Measurements from ENCODE around the gene GRK5. TPM values are rescaled to one million over a fixed set of nuclear protein-coding genes. Genes with fewer than 3 reads are reported as not detected.
A peak's percentile ranks its signal among the peaks of the same experiment; 100 is the strongest.
"Not testable (repeated sequence)": the region's sequence is repeated elsewhere in the genome, so short reads cannot be mapped to it uniquely, and the experiment has no call there.

GRK5 gene
- total RNA-seq, 4 donors from 2014 or later: 43.5 to 61.7 (median 48.9) TPM

DNA sequence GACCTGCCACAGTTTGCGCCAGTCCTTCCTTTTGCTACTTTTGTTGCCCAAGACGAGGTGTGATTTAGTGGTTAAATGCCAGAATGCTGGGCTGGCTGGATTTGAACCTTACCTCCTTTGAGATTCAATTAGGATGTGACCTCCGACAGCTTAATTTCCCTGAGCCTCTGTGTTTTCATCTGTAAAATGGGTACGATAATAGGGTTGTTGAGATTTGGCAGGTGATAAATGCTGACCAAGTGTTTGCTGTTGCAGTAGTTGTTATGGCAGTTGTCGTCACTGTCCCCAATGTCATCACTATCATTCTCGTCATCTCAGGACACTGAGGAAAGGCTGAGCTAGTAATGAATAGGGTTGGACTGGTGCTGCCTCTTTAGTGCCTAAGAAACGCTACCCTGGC is 61.1 kb downstream of the GRK5 start:
- Histone ChIP-seq H3K36me3 (peaks cover 0 to 5% (median 0%) of the 10 kb centered on the region in 3 donors), H3K4me1 (peaks cover 0 to 70% (median 30%) of the 10 kb centered on the region in 4 donors), H3K4me3 (no peak overlapping the region), H3K27ac (peak overlapping the region in 3 of 4 donors; percentile 53 to 67 (median 56)), H3K27me3 (no peaks in the 10 kb centered on the region), H3K9me3 (no peaks in the 10 kb centered on the region)
- DNase-seq (ENCODE audit: low spot score in 2 of 2): no peak
- 92 to 97% methylated on average over 7 of the region's 7 CpGs for WGBS, 2 donors
- no peak for TF ChIP-seq POLR2A (IDR thresholded peaks at IDR 0.05)
- TF ChIP-seq, protein P1, sequence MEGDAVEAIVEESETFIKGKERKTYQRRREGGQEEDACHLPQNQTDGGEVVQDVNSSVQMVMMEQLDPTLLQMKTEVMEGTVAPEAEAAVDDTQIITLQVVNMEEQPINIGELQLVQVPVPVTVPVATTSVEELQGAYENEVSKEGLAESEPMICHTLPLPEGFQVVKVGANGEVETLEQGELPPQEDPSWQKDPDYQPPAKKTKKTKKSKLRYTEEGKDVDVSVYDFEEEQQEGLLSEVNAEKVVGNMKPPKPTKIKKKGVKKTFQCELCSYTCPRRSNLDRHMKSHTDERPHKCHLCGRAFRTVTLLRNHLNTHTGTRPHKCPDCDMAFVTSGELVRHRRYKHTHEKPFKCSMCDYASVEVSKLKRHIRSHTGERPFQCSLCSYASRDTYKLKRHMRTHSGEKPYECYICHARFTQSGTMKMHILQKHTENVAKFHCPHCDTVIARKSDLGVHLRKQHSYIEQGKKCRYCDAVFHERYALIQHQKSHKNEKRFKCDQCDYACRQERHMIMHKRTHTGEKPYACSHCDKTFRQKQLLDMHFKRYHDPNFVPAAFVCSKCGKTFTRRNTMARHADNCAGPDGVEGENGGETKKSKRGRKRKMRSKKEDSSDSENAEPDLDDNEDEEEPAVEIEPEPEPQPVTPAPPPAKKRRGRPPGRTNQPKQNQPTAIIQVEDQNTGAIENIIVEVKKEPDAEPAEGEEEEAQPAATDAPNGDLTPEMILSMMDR (IDR thresholded peaks at IDR 0.05): no peak
- TF ChIP-seq EP300 (IDR thresholded peaks at IDR 0.05): no peak

DNA sequence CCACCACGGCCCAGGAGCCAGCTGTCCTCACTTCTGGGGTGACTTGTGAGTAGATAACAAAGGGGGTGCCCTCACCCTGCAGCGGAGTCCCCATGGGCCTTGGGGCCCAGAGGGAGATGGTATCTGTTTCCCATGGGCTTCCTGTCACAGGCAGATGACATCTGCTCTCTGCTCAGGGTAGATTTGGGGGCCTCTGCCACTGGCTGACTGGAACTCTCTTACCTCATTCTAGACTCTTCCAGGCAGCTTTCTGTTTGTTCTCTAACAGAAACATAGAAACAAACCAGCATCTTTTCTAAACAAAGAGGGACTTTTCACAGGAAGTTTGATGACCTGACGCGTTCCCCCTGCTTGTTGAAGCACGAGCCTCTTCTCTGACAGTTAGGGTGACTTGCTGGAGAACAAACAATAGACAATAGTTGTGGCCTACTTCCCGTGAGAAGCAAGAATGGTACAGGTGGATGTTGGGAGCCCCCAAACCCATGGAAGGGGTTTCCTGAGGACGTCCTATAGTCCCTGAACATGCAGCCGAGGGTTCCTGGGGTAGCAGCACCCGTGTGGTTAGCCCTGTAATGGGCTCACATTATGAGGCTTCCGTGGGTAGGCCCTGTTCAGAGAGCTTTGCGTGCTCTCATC is 61.6 kb downstream of the GRK5 start:
- Histone ChIP-seq H3K27ac (peak overlapping the region in 3 of 4 donors; percentile 53 to 67 (median 56)), H3K9me3 (no peaks in the 10 kb centered on the region), H3K36me3 (peaks cover 0 to 5% (median 0%) of the 10 kb centered on the region in 3 donors), H3K27me3 (no peaks in the 10 kb centered on the region), H3K4me3 (no peak overlapping the region), H3K4me1 (peaks cover 0 to 70% (median 30%) of the 10 kb centered on the region in 4 donors)
- WGBS, 2 donors: 76 to 79% methylated on average over 10 to 11 of the region's 11 CpGs
- TF ChIP-seq POLR2A (IDR thresholded peaks at IDR 0.05) (no peak), EP300 (IDR thresholded peaks at IDR 0.05) (no peak)
- TF ChIP-seq, protein P1 (IDR thresholded peaks at IDR 0.05): no peak
- no peak for DNase-seq (ENCODE audit: low spot score in 2 of 2)

DNA sequence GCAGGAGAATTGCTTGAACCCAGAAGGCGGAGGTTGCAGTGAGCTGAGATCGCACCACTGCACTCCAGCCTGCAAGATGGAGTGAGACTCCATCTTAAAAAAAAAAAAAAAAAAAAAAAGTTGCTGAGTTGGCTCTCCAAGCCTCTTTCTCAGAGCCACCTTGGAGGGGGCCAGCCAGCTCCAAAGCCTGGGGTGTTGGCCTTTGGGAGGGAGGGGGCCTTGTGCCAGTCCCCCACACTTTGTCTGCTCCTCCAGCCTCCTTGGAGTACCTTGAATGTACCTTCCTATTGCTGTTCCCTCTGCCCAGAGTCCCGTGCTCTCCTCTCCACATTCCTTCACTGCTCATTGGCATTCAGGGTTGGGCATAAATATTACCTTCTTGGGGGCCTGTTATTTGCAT is 62.4 kb downstream of the GRK5 start:
- no peak for DNase-seq (ENCODE audit: low spot score in 2 of 2)
- peaks cover 0 to 70% (median 32%) of the 10 kb centered on the region in 4 donors for H3K4me1 ChIP-seq
- H3K27ac ChIP-seq: peak overlapping the region in 3 of 4 donors; percentile 2 to 58 (median 53)

DNA sequence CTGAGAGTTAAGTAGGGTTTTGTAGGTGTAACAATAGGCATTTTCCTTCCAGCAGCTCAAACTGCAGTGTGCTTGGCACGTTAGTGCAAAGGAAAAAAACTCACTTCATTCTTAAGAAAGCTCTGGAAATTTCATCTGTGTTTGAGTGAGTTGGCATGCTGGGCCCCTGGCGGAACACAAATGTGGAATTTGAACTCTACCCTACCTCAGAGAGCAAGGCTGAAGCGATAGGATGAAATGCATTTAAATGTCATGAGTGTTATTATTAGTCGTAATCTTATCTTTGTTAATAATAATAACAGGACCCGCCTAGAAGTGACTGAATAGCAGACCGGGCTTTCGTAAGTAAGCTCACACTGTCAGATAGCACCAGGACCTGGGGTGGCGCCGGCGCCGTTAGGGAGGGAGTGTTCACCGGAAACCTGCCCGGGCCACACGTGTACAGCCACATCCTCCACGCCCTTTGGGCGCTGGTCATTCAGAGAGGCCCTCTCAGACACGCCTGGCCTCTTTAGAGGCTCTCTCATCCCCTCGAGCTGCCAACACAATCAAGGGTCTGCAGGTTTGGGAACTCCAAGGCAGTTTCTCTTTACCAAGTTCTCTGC is 63.5 kb downstream of the GRK5 start:
- Histone ChIP-seq H3K27ac (peak overlapping the region in 3 of 4 donors; percentile 74 to 81 (median 76)), H3K9me3 (no peaks in the 10 kb centered on the region), H3K36me3 (no peaks in the 10 kb centered on the region), H3K4me3 (no peak overlapping the region), H3K4me1 (peaks cover 0 to 79% (median 40%) of the 10 kb centered on the region in 4 donors), H3K27me3 (no peaks in the 10 kb centered on the region)
- peak in 1 of 2 donors; percentile 57 for DNase-seq (ENCODE audit: low spot score in 2 of 2)
- no peak for TF ChIP-seq POLR2A (IDR thresholded peaks at IDR 0.05)
- TF ChIP-seq, protein P1 (IDR thresholded peaks at IDR 0.05): no peak
- peak in 1 of 2 donors; percentile 23 for TF ChIP-seq EP300 (IDR thresholded peaks at IDR 0.05)
- 36 to 52% methylated on average over 18 of the region's 18 CpGs for WGBS, 2 donors

More for the DNA sequence above, 62.4 kb downstream of the GRK5 start:
- TF ChIP-seq POLR2A (IDR thresholded peaks at IDR 0.05) (no peak), EP300 (IDR thresholded peaks at IDR 0.05) (no peak)
- TF ChIP-seq, protein P1 (IDR thresholded peaks at IDR 0.05): no peak
- H3K27me3 ChIP-seq: no peaks in the 10 kb centered on the region
- no peaks in the 10 kb centered on the region for H3K9me3 ChIP-seq
- 96 to 98% methylated on average over 3 of the region's 3 CpGs for WGBS, 2 donors
- no peak overlapping the region for H3K4me3 ChIP-seq
- H3K36me3 ChIP-seq: peaks cover 0 to 5% (median 0%) of the 10 kb centered on the region in 3 donors

DNA sequence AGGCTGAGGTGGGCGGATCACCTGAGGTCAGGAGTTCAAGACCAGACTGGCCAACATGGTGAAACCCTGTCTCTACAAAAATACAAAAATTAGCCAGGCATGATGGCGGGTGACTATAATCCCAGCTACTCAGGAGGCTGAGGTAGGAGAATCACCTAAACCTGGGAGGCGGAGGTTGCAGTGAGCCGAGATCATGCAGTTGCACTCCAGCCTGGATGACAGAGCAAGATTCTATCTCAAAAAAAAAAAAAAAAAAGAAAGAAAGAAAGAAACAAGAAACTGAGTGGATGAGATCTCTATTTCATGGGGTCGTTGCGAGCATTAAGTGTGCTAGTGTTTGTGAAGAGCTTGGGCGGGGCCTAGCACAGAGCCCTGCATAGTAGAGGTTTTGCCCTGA is 65.0 kb downstream of the GRK5 start:
- Histone ChIP-seq H3K27ac (peak overlapping the region in 3 of 4 donors; percentile 74 to 81 (median 76)), H3K4me1 (peaks cover 0 to 88% (median 40%) of the 10 kb centered on the region in 4 donors)
- not testable (repeated sequence) for H3K36me3 ChIP-seq; H3K4me3 ChIP-seq; DNase-seq (ENCODE audit: low spot score in 2 of 2); H3K27me3 ChIP-seq; H3K9me3 ChIP-seq
- 82 to 90% methylated on average over 7 of the region's 7 CpGs for WGBS, 2 donors

All from tibial nerve (tissue), 4 donors.